ENCODE measurements around the gene HAT1.
"Not testable (repeated sequence)": the region's sequence is repeated elsewhere in the genome, so short reads cannot be mapped to it uniquely, and the experiment has no call there.

HAT1 gene

GRCh38 chr2:171960570-171960969 is 38.3 kb downstream of the HAT1 start:
- Histone ChIP-seq H3K9ac (ENCODE audit: low read depth, low read length) (no peak overlapping the region), H3K4me3 (ENCODE audit: low read depth, low read length) (no peak overlapping the region), H3K4me1 (ENCODE audit: control insufficient read depth, insufficient read depth, low read length) (no peaks in the 10 kb centered on the region), H3K27me3 (ENCODE audit: control insufficient read depth, insufficient read depth, low read length) (no peaks in the 10 kb centered on the region), H3K36me3 (ENCODE audit: control insufficient read depth, insufficient read depth, low read length) (no peaks in the 10 kb centered on the region), H3K9me3 (ENCODE audit: control insufficient read depth, insufficient read depth, low read length) (no peaks in the 10 kb centered on the region)

- H3K27me3 ChIP-seq (ENCODE audit: control insufficient read depth, insufficient read depth, low read length), result no peaks in the 10 kb centered on the region
- H3K36me3 ChIP-seq (ENCODE audit: control insufficient read depth, insufficient read depth, low read length), result no peaks in the 10 kb centered on the region
- H3K4me1 ChIP-seq (ENCODE audit: control insufficient read depth, insufficient read depth, low read length), result no peaks in the 10 kb centered on the region
- H3K9ac ChIP-seq (ENCODE audit: low read depth, low read length), result no peak overlapping the region
- H3K9me3 ChIP-seq (ENCODE audit: control insufficient read depth, insufficient read depth, low read length), result no peaks in the 10 kb centered on the region
- no peak overlapping the region for H3K4me3 ChIP-seq (ENCODE audit: low read depth, low read length)
These were observed 40.9 kb downstream of the HAT1 start for GRCh38 chr2:171963198-171963597.

GRCh38 chr2:171964308-171964707 is 42.0 kb downstream of the HAT1 start:
- Histone ChIP-seq H3K4me1 (ENCODE audit: control insufficient read depth, insufficient read depth, low read length) (no peaks in the 10 kb centered on the region), H3K36me3 (ENCODE audit: control insufficient read depth, insufficient read depth, low read length) (no peaks in the 10 kb centered on the region), H3K9me3 (ENCODE audit: control insufficient read depth, insufficient read depth, low read length) (no peaks in the 10 kb centered on the region)

GRCh38 chr2:171965238-171965637 is 43.0 kb downstream of the HAT1 start:
- no peaks in the 10 kb centered on the region for H3K36me3 ChIP-seq (ENCODE audit: control insufficient read depth, insufficient read depth, low read length)
- no peak overlapping the region for H3K9ac ChIP-seq (ENCODE audit: low read depth, low read length)
- H3K27me3 ChIP-seq (ENCODE audit: control insufficient read depth, insufficient read depth, low read length), result no peaks in the 10 kb centered on the region
- H3K4me3 ChIP-seq (ENCODE audit: low read depth, low read length), result no peak overlapping the region
- H3K4me1 ChIP-seq (ENCODE audit: control insufficient read depth, insufficient read depth, low read length), result no peaks in the 10 kb centered on the region
- no peaks in the 10 kb centered on the region for H3K9me3 ChIP-seq (ENCODE audit: control insufficient read depth, insufficient read depth, low read length)

More at GRCh38 chr2:171964308-171964707, 42.0 kb downstream of the HAT1 start:
- Histone ChIP-seq H3K4me3 (ENCODE audit: low read depth, low read length) (no peak overlapping the region), H3K27me3 (ENCODE audit: control insufficient read depth, insufficient read depth, low read length) (no peaks in the 10 kb centered on the region), H3K9ac (ENCODE audit: low read depth, low read length) (no peak overlapping the region)

- Histone ChIP-seq H3K9me3 (ENCODE audit: control insufficient read depth, insufficient read depth, low read length) (no peaks in the 10 kb centered on the region), H3K27me3 (ENCODE audit: control insufficient read depth, insufficient read depth, low read length) (no peaks in the 10 kb centered on the region), H3K4me1 (ENCODE audit: control insufficient read depth, insufficient read depth, low read length) (no peaks in the 10 kb centered on the region), H3K9ac (ENCODE audit: low read depth, low read length) (no peak overlapping the region), H3K4me3 (ENCODE audit: low read depth, low read length) (no peak overlapping the region), H3K36me3 (ENCODE audit: control insufficient read depth, insufficient read depth, low read length) (no peaks in the 10 kb centered on the region)
These were observed 43.4 kb downstream of the HAT1 start for GRCh38 chr2:171965661-171966060.

- H3K27me3 ChIP-seq (ENCODE audit: control insufficient read depth, insufficient read depth, low read length), result no peaks in the 10 kb centered on the region
- no peak overlapping the region for H3K4me3 ChIP-seq (ENCODE audit: low read depth, low read length)
- H3K9ac ChIP-seq (ENCODE audit: low read depth, low read length), result no peak overlapping the region
- no peaks in the 10 kb centered on the region for H3K9me3 ChIP-seq (ENCODE audit: control insufficient read depth, insufficient read depth, low read length)
- no peaks in the 10 kb centered on the region for H3K4me1 ChIP-seq (ENCODE audit: control insufficient read depth, insufficient read depth, low read length)
- no peaks in the 10 kb centered on the region for H3K36me3 ChIP-seq (ENCODE audit: control insufficient read depth, insufficient read depth, low read length)
These were observed 44.0 kb downstream of the HAT1 start for GRCh38 chr2:171966235-171966634.

GRCh38 chr2:171966688-171967087 is 44.4 kb downstream of the HAT1 start:
- Histone ChIP-seq H3K27me3 (ENCODE audit: control insufficient read depth, insufficient read depth, low read length) (no peaks in the 10 kb centered on the region), H3K4me1 (ENCODE audit: control insufficient read depth, insufficient read depth, low read length) (no peaks in the 10 kb centered on the region), H3K9me3 (ENCODE audit: control insufficient read depth, insufficient read depth, low read length) (no peaks in the 10 kb centered on the region), H3K9ac (ENCODE audit: low read depth, low read length) (no peak overlapping the region), H3K36me3 (ENCODE audit: control insufficient read depth, insufficient read depth, low read length) (peaks cover under 1% of the 10 kb centered on the region), H3K4me3 (ENCODE audit: low read depth, low read length) (no peak overlapping the region)

GRCh38 chr2:171968509-171968908 is 46.2 kb downstream of the HAT1 start:
- Histone ChIP-seq H3K36me3 (ENCODE audit: control insufficient read depth, insufficient read depth, low read length) (peaks cover 3% of the 10 kb centered on the region), H3K4me3 (ENCODE audit: low read depth, low read length) (no peak overlapping the region), H3K9me3 (ENCODE audit: control insufficient read depth, insufficient read depth, low read length) (no peaks in the 10 kb centered on the region), H3K27me3 (ENCODE audit: control insufficient read depth, insufficient read depth, low read length) (no peaks in the 10 kb centered on the region), H3K9ac (ENCODE audit: low read depth, low read length) (no peak overlapping the region), H3K4me1 (ENCODE audit: control insufficient read depth, insufficient read depth, low read length) (no peaks in the 10 kb centered on the region)

GRCh38 chr2:171972329-171972982 is 50.2 kb downstream of the HAT1 start:
- H3K36me3 ChIP-seq (ENCODE audit: control insufficient read depth, insufficient read depth, low read length), result peaks cover 3% of the 10 kb centered on the region
- no peak overlapping the region for H3K4me3 ChIP-seq (ENCODE audit: low read depth, low read length)
- H3K27me3 ChIP-seq (ENCODE audit: control insufficient read depth, insufficient read depth, low read length), result no peaks in the 10 kb centered on the region

GRCh38 chr2:171979103-171979502 is 56.8 kb downstream of the HAT1 start:
- Histone ChIP-seq H3K4me3 (ENCODE audit: low read depth, low read length) (no peak overlapping the region), H3K4me1 (ENCODE audit: control insufficient read depth, insufficient read depth, low read length) (no peaks in the 10 kb centered on the region), H3K9me3 (ENCODE audit: control insufficient read depth, insufficient read depth, low read length) (no peaks in the 10 kb centered on the region), H3K9ac (ENCODE audit: low read depth, low read length) (no peak overlapping the region), H3K36me3 (ENCODE audit: control insufficient read depth, insufficient read depth, low read length) (peaks cover 2% of the 10 kb centered on the region), H3K27me3 (ENCODE audit: control insufficient read depth, insufficient read depth, low read length) (no peaks in the 10 kb centered on the region)

More at GRCh38 chr2:171972329-171972982, 50.2 kb downstream of the HAT1 start:
- Histone ChIP-seq H3K9ac (ENCODE audit: low read depth, low read length) (no peak overlapping the region), H3K9me3 (ENCODE audit: control insufficient read depth, insufficient read depth, low read length) (no peaks in the 10 kb centered on the region), H3K4me1 (ENCODE audit: control insufficient read depth, insufficient read depth, low read length) (no peaks in the 10 kb centered on the region)

GRCh38 chr2:171983924-171984323 is 61.7 kb downstream of the HAT1 start:
- not testable (repeated sequence) for H3K27me3 ChIP-seq (ENCODE audit: control insufficient read depth, insufficient read depth, low read length)

GRCh38 chr2:171985076-171985475 is 62.8 kb downstream of the HAT1 start:
- Histone ChIP-seq H3K4me3 (ENCODE audit: low read depth, low read length) (no peak overlapping the region), H3K36me3 (ENCODE audit: control insufficient read depth, insufficient read depth, low read length) (no peaks in the 10 kb centered on the region)

More at GRCh38 chr2:171983924-171984323, 61.7 kb downstream of the HAT1 start:
- not testable (repeated sequence) for H3K4me1 ChIP-seq (ENCODE audit: control insufficient read depth, insufficient read depth, low read length); H3K36me3 ChIP-seq (ENCODE audit: control insufficient read depth, insufficient read depth, low read length); H3K9me3 ChIP-seq (ENCODE audit: control insufficient read depth, insufficient read depth, low read length); H3K4me3 ChIP-seq (ENCODE audit: low read depth, low read length); H3K9ac ChIP-seq (ENCODE audit: low read depth, low read length)

More at GRCh38 chr2:171985076-171985475, 62.8 kb downstream of the HAT1 start:
- H3K27me3 ChIP-seq (ENCODE audit: control insufficient read depth, insufficient read depth, low read length), result no peaks in the 10 kb centered on the region
- no peaks in the 10 kb centered on the region for H3K4me1 ChIP-seq (ENCODE audit: control insufficient read depth, insufficient read depth, low read length)
- no peak overlapping the region for H3K9ac ChIP-seq (ENCODE audit: low read depth, low read length)
- no peaks in the 10 kb centered on the region for H3K9me3 ChIP-seq (ENCODE audit: control insufficient read depth, insufficient read depth, low read length)
